OCI-LY7 (cell line): ENCODE measurements around the gene DOK4. TPM values are rescaled to one million over a fixed set of nuclear protein-coding genes. Genes with fewer than 3 reads are reported as not detected.
"Not testable (repeated sequence)": the region's sequence is repeated elsewhere in the genome, so short reads cannot be mapped to it uniquely, and the experiment has no call there.

Source experiments
- BruUV-seq: library from RNA; stranded (reverse); fragments of 400-500 nt; replicated peaks from 2 replicates; lab custom pipeline; 2021; lab: Mats Ljungman, UMichigan
- CTCF ChIA-PET: fragments of 300-600 bp; sonication (Branson Sonifier 250); formaldehyde crosslinking; loops from one replicate; lab custom pipeline; 2022; ENCODE audit warnings: antibody characterized with exemption; ENCODE audit not compliant: unreplicated experiment; lab: Charles Lee
- POLR2A ChIA-PET: fragments of 300-600 bp; sonication (Branson Sonifier 250); formaldehyde crosslinking; loops from one replicate; lab custom pipeline; 2022; ENCODE audit warnings: antibody characterized with exemption; lab: Charles Lee
- DNase-seq: peaks from one replicate; pipeline ENCODE4 v3.0.0-alpha.2; 2015; ENCODE audit warnings: low spot score
- H2AFZ ChIP-seq: fragments of 200-600 bp; sonication (generic), shearing (Covaris generic); 2 replicates; pipeline ENCODE4 v1.6.1; 2014; ENCODE audit warnings: mild to moderate bottlenecking, antibody characterized with exemption, low read length, moderate library complexity
- H3K27ac ChIP-seq: fragments of 200-600 bp; sonication (generic); 2 replicates; pipeline ENCODE4 v1.5.1; 2014; ENCODE audit warnings: mixed run types, low read depth, mild to moderate bottlenecking, moderate library complexity, low read length, inconsistent platforms; ENCODE audit not compliant: poor library complexity, severe bottlenecking
- H3K36me3 ChIP-seq: fragments of 200-600 bp; sonication (generic); 2 replicates; pipeline ENCODE4 v1.6.1; 2014; ENCODE audit warnings: mild to moderate bottlenecking, antibody characterized with exemption, low read length, moderate library complexity, mixed read lengths; ENCODE audit not compliant: insufficient read depth
- H3K4me1 ChIP-seq: fragments of 200-600 bp; sonication (generic); 2 replicates; pipeline ENCODE4 v1.5.1; 2014; ENCODE audit warnings: mild to moderate bottlenecking, low read length; ENCODE audit not compliant: insufficient read depth, poor library complexity, severe bottlenecking
- H3K4me2 ChIP-seq: fragments of 200-600 bp; sonication (generic); 2 replicates; pipeline ENCODE4 v1.6.1; 2014; ENCODE audit warnings: mild to moderate bottlenecking, low read length
- H3K4me3 ChIP-seq: fragments of 200-600 bp; sonication (generic); 2 replicates; pipeline ENCODE4 v1.5.1; 2014; ENCODE audit warnings: mild to moderate bottlenecking, low read depth, low read length; ENCODE audit not compliant: poor library complexity, severe bottlenecking
- H3K79me2 ChIP-seq: fragments of 200-600 bp; sonication (generic); 2 replicates; pipeline ENCODE4 v1.6.1; 2016; ENCODE audit warnings: low read depth, mild to moderate bottlenecking, low read length, moderate library complexity, mixed read lengths; ENCODE audit not compliant: insufficient read depth
- H3K9me2 ChIP-seq: fragments of 200-600 bp; sonication (generic); 2 replicates; pipeline ENCODE4 v1.6.1; 2016; ENCODE audit warnings: mild to moderate bottlenecking, low read length, mixed read lengths; ENCODE audit not compliant: insufficient read depth
- H3K9me3 ChIP-seq: fragments of 200-600 bp; sonication (generic); 2 replicates; pipeline ENCODE4 v1.6.1; 2014; ENCODE audit warnings: mild to moderate bottlenecking, mixed run types, low read length, mixed read lengths
- H4K20me1 ChIP-seq: fragments of 200-600 bp; sonication (generic); 2 replicates; pipeline ENCODE4 v1.6.1; 2014; ENCODE audit warnings: mild to moderate bottlenecking, antibody characterized with exemption, low read length, moderate library complexity, mixed read lengths; ENCODE audit not compliant: insufficient read depth
- CTCF ChIP-seq: fragments of 200-600 bp; sonication (generic); conservative IDR thresholded peaks from 2 replicates; pipeline ENCODE4 v1.5.1; 2014; ENCODE audit warnings: mild to moderate bottlenecking, antibody characterized with exemption, low read length, moderate library complexity, mixed read lengths
- EZH2phosphoT487 ChIP-seq: fragments of 200-600 bp; sonication (generic); IDR thresholded peaks from 2 replicates; pipeline ENCODE4 v1.6.1; 2018; ENCODE audit warnings: low read depth, borderline replicate concordance, mild to moderate bottlenecking, mixed run types, antibody characterized with exemption, low read length, moderate library complexity, mixed read lengths
- intact Hi-C: fragments of 100-400 bp; cut with micrococcal nuclease; formaldehyde crosslinking; loops from one replicate; pipeline ENCODE4 v1.10.0; 2022; ENCODE audit not compliant: unreplicated experiment
- total RNA-seq, 2 experiments: library from RNA; depleted of rRNA in 1 of 2; stranded (reverse); fragments of >200 nt in 1 of 2; shearing (Covaris generic) in 1 of 2; gene quantifications; 2 replicates each; pipeline ENCODE4 v1.2.3, GENCODE V29; 2014 to 2022

DOK4 gene
- total RNA-seq, 2 experiments from 2014 or later, result 0.09 to 1.0 TPM

DNA sequence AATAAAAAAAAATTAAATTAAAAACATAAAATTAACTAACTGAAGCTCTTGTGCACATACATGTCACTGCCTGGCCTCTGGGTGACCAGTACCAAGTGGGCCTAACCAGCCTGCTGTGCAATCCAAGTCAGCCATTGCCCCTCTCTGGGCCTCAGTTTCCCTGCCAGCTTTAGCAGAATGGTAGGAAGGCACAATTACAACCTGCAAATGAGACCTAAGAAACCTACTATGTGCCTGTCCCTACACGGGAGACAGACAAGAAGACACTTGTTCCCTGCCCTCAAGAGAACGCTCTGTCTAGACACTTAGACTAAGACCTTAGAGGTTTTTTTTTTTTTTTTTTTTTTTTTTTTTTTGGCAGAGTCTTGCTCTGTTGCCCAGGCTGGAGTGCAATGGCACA, 40.8 kb downstream of the DOK4 start:
- no peak for DNase-seq
- POLR2A ChIA-PET, result interaction anchor here (0.7 kb wide), 1 partner anchor 615 kb away, joined by 6 read pairs; no protein-coding TSS in a partner anchor
- BruUV-seq, result no TSS peak
- CTCF ChIA-PET, result no interaction called here
- no peak overlapping the region for H3K4me2 ChIP-seq
- peaks cover 20% of the 10 kb centered on the region for H3K36me3 ChIP-seq
- TF ChIP-seq EZH2phosphoT487 (no peak), CTCF (no peak)
- peaks cover 30% of the 10 kb centered on the region for H3K79me2 ChIP-seq
- intact Hi-C loops, result no loop called here
- peaks cover 17% of the 10 kb centered on the region for H3K4me1 ChIP-seq
- no peak overlapping the region for H3K4me3 ChIP-seq
- H2AFZ ChIP-seq, result no peak overlapping the region
- H3K27ac ChIP-seq, result no peak overlapping the region
- peaks cover 14% of the 10 kb centered on the region; the same call in 1 of the 2 replicates for H3K9me3 ChIP-seq
- no peaks in the 10 kb centered on the region for H4K20me1 ChIP-seq
- H3K9me2 ChIP-seq, result no peaks in the 10 kb centered on the region

- ChIA-PET CTCF (no interaction called here), POLR2A (interaction anchor here (1.4 kb wide), 1 partner anchor 96 kb away, joined by 3 read pairs; no protein-coding TSS in a partner anchor)
- Histone ChIP-seq H3K4me1 (peaks cover 17% of the 10 kb centered on the region), H3K27ac (no peak overlapping the region), H2AFZ (no peak overlapping the region), H4K20me1 (no peaks in the 10 kb centered on the region), H3K4me2 (no peak overlapping the region), H3K79me2 (peaks cover 30% of the 10 kb centered on the region), H3K4me3 (no peak overlapping the region), H3K9me2 (no peaks in the 10 kb centered on the region), H3K9me3 (peaks cover 20% of the 10 kb centered on the region; the same call in 1 of the 2 replicates), H3K36me3 (peaks cover 28% of the 10 kb centered on the region)
- no peak for TF ChIP-seq EZH2phosphoT487
- TF ChIP-seq CTCF, result no peak
- no peak for DNase-seq
- intact Hi-C loops, result no loop called here
- BruUV-seq, result no TSS peak
These were observed 41.6 kb downstream of the DOK4 start for GRCh38 chr16:57444711-57445110.

GRCh38 chr16:57440551-57440950, 45.7 kb downstream of the DOK4 start:
- DNase-seq, H2AFZ ChIP-seq, H3K4me3 ChIP-seq, H3K4me2 ChIP-seq, CTCF ChIA-PET, H4K20me1 ChIP-seq, H3K27ac ChIP-seq, H3K9me2 ChIP-seq, H3K4me1 ChIP-seq, intact Hi-C loops, H3K79me2 ChIP-seq, BruUV-seq: not testable (repeated sequence)
- Histone ChIP-seq H3K9me3 (peaks cover 20% of the 10 kb centered on the region; the same call in 1 of the 2 replicates), H3K36me3 (peaks cover 67% of the 10 kb centered on the region)
- POLR2A ChIA-PET, result interaction anchor here (1.3 to 1.7 kb wide), 2 partner anchors 21 to 27 kb away, joined by 5 to 7 read pairs; partner anchors contain the start of gene POLR2C

- H3K4me2 ChIP-seq, intact Hi-C loops, POLR2A ChIA-PET, CTCF ChIA-PET, H3K27ac ChIP-seq, BruUV-seq, H2AFZ ChIP-seq, DNase-seq, H4K20me1 ChIP-seq, H3K4me1 ChIP-seq, H3K79me2 ChIP-seq, H3K9me2 ChIP-seq, H3K4me3 ChIP-seq: not testable (repeated sequence)
- Histone ChIP-seq H3K36me3 (peaks cover 73% of the 10 kb centered on the region), H3K9me3 (peaks cover 20% of the 10 kb centered on the region; the same call in 1 of the 2 replicates)
These were observed 46.3 kb downstream of the DOK4 start for GRCh38 chr16:57439947-57440346.
